Activated gamma-delta T cell (primary cell): ENCODE measurements around the gene PNP.
"Not testable (repeated sequence)": the region's sequence is repeated elsewhere in the genome, so short reads cannot be mapped to it uniquely, and the experiment has no call there.

ENCODE experiments used
- DNase-seq: peaks from one replicate; lab custom pipeline; 2025; lab: John Stamatoyannopoulos, UW

The PNP gene

DNA sequence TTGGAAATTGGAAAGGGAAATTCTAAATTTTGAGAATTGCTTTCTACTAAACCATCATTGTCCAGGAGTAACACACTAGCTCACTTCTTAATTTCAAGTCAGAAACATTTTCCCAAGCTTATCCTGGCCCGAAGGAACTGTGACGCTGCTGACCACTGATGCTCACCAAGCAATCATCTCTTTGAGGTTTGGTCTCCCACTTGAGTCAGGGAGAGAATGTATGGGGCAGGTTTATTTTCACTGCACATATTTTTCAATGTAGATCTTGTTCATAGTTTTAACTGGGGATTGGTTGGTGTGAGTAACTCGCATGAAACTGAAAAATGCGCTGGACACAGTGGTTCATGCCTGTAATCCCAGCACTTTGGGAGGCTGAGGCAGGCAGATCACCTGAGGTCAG lies 23.3 kb downstream of the PNP start:
- no peak for DNase-seq

- DNase-seq = no peak
These were observed 24.4 kb downstream of the PNP start for GRCh38 chr14:20493634-20494033.

DNA sequence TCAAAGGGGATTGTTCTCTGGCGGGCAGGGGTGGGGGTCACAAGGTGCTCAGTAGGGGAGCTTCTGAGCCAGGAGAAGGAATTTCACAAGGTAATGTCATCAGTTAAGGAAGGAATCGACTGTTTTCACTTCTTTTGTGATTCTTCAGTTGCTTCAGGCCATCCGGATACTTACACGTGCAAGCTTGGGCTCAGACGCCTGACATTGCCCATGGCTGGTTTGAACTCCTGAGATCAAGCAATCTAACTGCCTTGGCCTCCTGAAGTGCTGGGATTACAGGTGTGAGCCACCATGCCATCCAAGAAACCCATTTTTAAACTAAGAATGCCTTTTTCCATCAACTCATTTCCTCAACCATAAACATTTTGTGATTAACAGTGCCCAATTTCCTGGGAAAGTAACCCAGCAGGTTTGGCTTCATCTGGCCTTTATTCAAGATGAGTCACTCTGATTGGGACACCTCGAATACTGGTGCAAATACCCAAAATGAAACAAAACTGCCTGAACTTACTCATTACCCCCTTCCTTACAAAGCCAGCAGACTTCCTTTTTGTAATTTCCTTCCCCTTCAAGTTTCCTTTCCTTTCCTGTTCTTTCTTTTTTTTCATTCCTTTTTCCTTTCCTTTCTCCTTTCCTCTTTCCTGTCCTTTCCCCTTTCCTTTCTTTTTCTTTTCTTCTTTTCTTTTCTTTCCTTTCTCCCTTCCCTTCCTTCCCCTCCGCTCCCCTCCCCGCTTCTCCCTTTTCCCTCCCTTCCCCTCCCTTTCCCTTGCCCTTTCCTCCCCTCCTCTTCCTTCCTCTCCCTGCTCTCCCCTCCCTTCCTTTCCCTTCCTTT lies 25.9 kb downstream of the PNP start:
- no peak for DNase-seq

DNA sequence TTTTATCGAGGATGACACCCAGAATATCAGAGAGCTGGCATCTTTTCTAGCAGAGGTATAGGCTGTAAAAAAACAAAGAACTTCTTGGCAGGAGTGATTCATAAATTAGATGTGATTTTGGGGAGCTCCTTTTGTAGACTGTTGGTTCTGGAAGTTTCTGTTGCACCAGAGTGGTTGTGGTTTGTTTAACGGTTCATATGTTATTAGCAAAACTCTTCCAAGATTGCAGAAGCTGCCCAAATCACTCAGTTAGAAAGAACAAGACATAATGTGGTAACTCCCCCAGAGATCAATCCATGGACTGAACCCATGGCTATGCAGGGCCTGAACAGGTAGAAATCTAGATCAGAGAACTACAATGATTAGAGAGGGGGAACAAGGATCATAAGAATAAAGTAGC lies 29.4 kb downstream of the PNP start:
- no peak for DNase-seq

DNA sequence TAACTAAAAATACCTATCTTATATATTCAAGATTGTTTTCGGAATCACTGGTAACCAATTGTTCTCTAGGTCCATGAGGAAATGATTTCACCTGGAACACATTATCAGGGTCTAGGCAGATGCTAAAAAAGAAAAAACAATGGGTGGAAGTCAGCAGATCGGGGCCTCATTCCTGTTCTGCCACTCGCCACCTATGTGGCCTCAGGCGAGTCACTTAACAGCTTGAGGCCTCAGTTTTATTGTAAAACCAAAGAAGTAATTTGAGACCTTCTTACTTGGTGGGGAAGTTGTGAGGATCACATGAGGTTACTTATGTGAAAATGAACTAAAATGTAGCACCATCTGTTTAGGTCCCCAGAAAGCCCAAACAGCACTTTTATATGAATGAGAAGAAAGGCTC lies 29.9 kb downstream of the PNP start:
- no peak for DNase-seq

GRCh38 chr14:20499881-20500280 lies 30.7 kb downstream of the PNP start:
- no peak for DNase-seq

GRCh38 chr14:20501346-20501745 lies 32.1 kb downstream of the PNP start:
- no peak for DNase-seq

DNA sequence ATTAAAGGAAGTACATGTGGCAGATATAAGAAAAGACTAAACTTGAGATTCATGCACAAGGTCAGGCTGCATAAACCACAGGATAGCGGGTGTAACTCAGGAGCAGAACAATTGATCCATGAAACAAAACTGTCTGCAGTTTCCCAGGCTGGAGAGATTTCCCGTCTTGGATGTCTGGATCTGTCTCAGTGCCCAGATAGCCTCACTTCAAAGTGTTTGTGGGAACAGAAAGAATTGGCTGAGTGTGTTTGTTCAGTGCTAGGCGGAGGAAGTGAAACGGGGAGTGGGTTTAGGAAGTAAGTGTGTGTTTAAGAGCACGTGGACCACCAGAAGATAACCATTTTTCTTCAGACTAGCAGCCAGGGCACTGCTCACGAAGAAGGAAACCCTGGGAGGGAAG lies 34.7 kb downstream of the PNP start:
- DNase-seq = no peak

DNA sequence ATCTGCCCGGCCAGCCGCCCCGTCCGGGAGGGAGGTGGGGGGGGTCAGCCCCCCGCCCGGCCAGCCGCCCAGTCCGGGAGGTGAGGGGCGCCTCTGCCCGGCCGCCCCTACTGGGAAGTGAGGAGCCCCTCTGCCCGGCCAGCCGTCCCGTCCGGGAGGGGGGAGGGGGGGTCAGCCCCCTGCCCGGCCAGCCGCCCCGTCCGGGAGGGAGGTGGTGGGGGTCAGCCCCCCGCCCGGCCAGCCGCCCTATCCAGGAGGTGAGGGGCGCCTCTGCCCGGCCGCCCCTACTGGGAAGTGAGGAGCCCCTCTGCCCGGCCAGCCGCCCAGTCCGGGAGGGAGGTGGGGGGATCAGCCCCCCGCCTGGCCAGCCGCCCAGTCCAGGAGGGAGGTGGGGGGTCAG lies 37.1 kb downstream of the PNP start:
- not testable (repeated sequence) for DNase-seq

DNA sequence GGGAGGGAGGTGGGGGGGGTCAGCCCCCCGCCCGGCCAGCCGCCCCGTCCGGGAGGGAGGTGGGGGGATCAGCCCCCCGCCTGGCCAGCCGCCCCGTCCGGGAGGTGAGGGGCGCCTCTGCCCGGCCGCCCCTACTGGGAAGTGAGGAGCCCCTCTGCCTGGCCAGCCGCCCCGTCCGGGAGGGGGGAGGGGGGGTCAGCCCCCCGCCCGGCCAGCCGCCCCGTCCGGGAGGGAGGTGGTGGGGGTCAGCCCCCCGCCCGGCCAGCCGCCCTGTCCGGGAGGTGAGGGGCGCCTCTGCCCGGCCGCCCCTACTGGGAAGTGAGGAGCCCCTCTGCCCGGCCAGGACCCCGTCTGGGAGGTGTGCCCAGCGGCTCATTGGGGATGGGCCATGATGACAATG lies 37.5 kb downstream of the PNP start:
- not testable (repeated sequence) for DNase-seq

GRCh38 chr14:20507537-20507936 lies 38.3 kb downstream of the PNP start:
- DNase-seq = not testable (repeated sequence)

GRCh38 chr14:20508367-20508766 lies 39.2 kb downstream of the PNP start:
- DNase-seq = no peak

- DNase-seq = no peak
These were observed 43.1 kb downstream of the PNP start for GRCh38 chr14:20512177-20512905.

DNA sequence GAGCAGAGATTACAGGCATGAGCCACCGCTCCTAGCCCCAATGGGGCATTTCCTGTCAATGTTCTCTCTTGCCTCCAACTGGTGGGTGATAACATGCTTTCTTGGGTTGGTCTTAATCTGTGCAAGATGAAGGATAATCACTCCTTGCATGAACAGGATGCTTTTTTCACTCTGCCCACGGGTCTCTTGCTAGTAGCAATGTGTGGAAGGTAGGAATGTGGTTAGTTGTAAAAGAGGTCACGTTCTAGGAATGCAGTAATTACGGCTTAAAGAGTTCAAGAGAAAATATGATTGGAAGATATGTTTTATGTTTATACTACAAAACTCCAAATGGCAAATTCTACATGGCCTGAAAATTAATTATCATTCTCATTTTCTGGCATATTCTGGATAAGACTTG lies 46.6 kb downstream of the PNP start:
- DNase-seq = no peak

GRCh38 chr14:20516921-20517320 lies 47.7 kb downstream of the PNP start:
- DNase-seq = no peak

- no peak for DNase-seq
These were observed 53.1 kb downstream of the PNP start for GRCh38 chr14:20522332-20522731.

DNA sequence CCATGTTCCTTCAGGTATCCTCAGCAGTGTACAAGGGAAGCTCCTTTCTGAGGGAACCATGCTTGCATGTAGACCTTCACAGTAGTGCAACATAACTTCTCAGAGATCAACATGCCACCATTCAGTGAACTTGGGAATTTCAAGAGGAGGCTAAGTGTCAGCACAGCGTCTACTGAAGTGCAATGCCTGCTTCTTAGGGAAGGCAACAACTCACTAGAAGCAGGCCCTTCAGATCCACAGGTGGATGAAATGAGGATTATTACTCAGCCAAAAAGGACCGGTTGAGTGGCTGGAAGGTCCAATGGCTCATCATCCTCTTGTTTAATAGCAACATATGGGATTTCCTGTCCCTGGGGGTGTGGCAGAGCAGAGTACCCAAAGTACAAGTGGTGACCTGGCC lies 54.8 kb downstream of the PNP start:
- DNase-seq = no peak
